Measurements from ENCODE around the gene ASIC2.

The ASIC2 gene

DNA sequence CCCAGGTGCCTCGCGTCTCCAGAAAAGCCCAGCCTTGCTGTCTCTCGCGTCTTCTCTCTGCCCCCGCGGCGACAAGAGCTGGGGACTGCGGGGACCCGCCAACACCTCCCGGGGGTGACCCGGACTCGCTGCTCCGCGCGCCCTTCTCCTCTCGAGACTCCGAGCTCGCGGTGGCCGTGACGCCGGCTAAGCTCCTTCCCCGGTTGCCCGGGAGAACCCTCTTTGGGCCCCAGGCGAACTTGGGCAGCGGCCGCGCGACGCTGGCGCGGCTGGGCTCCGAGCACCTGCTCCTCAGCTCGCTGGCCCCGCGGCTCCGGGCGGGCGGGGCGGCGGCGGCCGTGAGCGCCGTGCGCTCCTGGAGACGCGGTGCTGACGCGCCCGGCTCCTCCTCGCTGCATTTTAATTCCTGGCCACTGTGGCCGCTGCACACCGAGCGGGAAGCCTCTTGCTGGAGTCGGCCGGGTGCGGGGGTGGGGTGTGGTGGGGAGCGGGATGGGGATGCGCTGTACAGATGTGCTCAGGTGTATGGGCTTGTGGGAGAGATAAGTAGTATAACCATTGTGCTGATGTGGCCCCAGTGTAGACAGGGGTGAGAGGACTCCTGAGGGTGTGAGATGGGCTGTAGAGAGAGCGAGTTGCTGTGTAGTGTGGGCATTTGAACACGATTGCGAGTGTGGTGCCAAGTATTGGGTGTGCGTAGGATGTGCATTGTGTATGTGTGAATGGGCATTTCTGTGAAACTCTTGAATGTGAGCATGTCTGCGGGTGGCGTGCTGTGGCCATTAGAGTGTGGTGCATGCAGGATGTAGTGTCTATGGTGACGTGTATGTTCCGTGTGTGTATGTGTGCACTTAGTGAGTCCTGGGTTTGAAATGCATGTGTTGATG is at the start of gene ASIC2:
Gene ASIC2, minus strand, starts transcription at position 315 of the 887 bp plus-strand sequence.
- no peak for DNase-seq (ENCODE audit: low read depth in 2 of 2)

DNA sequence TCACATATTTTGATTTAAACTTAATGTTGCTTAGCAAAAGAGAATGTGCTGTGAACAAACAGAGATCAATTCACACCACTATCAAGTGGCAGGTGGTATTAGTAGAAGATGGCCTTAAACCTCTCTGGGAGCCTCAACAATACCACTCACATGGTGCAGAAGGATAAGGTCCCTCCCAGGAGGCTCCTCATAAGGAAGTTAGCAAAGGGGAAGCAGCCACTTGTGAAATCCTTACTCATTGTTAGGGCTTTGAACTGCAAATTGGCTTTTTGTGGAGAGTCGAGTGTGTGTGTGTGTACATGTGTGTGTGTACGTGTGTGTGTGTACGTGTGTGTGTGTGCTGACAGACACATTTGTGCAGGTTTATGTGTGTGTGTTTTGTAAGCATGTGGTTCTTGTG is 48.9 kb upstream of the ASIC2 start:
- no peak for DNase-seq (ENCODE audit: low read depth in 2 of 2)

GRCh38 chr17:33338242-33338641 is 45.1 kb upstream of the ASIC2 start:
- no peak for DNase-seq (ENCODE audit: low read depth in 2 of 2)

- no peak for DNase-seq (ENCODE audit: low read depth in 2 of 2)
Observed at GRCh38 chr17:33335491-33336173, 42.5 kb upstream of the ASIC2 start.

DNA sequence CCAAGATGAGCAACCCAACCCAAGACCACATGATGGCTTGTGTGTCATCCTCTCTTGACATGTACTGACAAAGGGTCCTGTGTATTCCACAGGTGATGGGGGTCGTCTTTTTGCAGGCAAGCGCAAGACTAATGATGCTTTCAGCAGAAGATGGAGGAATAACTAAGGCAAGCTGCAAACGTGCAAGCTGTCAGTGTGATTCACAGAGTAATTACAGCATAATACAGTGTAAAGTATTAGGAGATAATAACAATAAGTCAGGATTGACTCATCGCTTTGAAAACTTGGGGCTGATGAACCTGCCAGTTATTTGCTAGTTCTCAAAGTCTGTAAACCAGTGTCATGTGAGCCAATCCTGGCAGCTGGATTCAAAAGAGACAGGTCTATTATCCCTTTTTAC is 41.6 kb upstream of the ASIC2 start:
- no peak for DNase-seq (ENCODE audit: low read depth in 2 of 2)

- DNase-seq (ENCODE audit: low read depth in 2 of 2): no peak
Observed at GRCh38 chr17:33330877-33331276, 37.8 kb upstream of the ASIC2 start.

DNA sequence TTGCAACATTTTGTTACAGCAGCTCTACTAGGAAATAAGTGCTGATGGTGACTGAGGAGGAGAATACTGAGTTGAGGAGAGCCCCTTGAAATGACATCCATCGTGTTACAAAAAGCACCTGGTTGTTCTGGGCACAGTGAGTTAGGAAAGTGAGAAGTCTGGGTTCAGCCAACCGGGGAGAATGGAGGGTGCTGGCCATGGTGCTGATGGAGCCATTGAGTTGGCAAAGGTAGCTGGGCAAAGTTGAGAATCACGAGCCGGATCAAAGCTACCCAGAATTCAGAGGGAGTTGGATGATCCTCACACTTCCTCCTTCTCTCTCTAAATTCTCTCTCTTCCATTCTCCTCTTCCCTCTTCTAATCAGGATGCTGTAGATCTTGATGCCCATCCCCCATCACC is 35.0 kb upstream of the ASIC2 start:
- DNase-seq (ENCODE audit: low read depth in 2 of 2): no peak

GRCh38 chr17:33324736-33325135 is 31.6 kb upstream of the ASIC2 start:
- no peak for DNase-seq (ENCODE audit: low read depth in 2 of 2)

DNA sequence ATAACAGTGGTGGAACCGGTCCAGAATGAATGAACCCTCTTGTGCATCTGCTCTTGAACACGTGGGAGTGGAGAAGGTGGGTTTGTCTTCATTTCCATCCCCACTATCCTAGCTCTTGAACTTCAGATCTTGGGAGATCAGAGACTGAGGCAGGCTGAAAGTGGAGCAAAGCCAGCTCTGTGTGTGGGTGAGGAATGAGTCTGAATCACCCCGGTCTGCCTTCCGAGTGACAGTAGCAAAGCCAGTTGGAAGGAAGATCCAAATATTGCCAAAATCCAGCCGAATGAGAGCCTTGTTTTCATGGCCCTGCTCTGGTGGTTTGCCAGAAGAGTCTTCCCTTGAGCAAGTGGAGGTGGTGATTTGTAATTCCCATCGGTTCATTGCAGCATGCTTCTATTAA is 29.0 kb upstream of the ASIC2 start:
- no peak for DNase-seq (ENCODE audit: low read depth in 2 of 2)

DNA sequence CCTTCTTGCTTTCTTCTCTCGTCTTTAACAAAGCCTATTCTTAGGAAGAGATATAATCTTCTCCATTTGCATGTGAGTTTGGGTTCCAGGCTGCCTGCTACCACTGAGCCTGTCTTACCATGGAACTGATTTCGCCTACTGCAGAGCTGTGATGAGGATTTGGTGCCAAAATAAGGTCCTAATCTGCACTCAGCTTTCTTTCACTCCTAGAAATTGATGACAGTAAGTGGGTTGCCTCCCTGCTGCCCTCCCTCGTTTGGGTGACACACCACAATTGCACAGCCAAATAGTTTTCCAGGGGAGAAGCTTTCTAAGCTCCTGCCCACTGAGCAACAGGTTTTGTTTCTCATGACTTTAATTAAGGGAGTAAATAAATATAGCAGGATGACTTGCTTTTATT is 25.1 kb upstream of the ASIC2 start:
- DNase-seq (ENCODE audit: low read depth in 2 of 2): no peak

DNA sequence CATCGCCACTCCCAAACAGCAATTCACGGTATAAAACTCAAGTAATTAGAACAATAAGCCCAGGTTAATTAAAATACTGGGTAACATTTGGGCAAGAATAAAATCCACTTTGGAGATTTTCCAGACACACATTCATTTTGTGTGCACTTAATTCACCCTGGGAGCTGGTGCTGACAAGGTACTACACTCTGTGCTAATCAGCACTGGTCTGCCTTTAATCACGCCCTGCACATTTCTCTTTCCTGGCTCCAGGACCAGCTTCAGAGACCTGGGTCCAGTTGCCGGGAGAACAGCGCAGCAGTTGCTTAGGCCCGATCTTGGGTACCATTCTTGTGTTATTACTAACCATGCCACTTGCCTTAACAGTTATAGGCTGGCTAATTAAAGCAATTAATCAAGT is 23.7 kb upstream of the ASIC2 start:
- DNase-seq (ENCODE audit: low read depth in 2 of 2): no peak

DNA sequence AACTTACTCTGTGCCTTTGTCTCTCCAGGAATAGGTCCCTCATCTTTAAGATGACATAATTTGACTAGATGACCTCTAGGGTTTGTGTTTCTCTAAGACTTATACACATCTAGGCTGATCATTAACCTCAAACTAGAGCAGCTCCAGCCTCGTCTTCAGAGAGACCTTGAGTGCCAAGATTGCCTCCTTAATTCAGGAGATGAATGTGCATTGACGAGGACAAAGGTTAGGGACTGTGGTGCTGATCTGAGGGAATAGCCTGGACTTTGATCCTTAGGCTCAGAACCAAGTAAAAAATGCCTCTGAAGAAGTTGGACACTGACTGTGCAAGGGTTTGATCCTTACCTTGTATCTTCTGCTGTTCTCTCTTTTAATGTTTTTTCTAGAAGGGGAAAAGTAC is 17.2 kb upstream of the ASIC2 start:
- no peak for DNase-seq (ENCODE audit: low read depth in 2 of 2)

DNA sequence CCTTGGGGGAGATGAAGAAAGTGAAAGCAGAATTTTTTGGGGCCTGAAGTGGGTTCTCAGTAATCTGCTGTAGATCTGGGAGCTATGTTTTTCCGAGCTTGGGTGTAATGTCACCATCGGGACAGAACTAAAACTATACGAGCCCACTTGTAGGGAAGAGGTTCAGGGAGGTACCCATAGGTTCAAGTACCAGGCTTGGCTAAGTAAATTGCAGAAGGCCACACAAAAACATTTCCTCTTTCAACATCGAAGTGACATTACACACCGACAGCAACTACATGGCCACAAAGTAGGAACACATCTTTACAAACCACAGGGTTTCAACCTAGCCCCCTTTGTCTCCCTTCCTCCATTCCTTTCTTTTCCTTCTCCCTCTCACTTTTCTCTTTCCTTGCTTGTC is 10.2 kb upstream of the ASIC2 start:
- DNase-seq (ENCODE audit: low read depth in 2 of 2): no peak

- no peak for DNase-seq (ENCODE audit: low read depth in 2 of 2)
Observed at GRCh38 chr17:33302394-33302793, 9.3 kb upstream of the ASIC2 start.

DNA sequence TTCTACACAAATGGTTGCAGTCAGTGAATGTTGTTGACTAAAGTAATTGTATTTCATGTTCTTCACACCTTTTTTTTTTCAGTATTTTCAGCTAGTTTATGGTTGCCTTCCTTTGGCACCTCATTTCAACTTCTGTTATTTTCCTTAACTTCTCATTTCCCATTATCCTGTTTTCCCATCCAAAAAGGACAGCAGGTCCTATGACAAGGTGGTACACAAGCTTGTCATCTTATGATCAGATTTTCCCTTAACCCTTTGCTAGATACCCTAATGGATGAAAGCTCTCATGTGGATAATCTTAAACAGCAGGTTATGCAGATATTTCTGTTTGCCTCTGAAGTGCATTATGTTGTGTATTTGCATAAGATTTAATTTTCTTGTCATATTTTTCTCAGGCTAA is 7.1 kb upstream of the ASIC2 start:
- DNase-seq (ENCODE audit: low read depth in 2 of 2): no peak

DNA sequence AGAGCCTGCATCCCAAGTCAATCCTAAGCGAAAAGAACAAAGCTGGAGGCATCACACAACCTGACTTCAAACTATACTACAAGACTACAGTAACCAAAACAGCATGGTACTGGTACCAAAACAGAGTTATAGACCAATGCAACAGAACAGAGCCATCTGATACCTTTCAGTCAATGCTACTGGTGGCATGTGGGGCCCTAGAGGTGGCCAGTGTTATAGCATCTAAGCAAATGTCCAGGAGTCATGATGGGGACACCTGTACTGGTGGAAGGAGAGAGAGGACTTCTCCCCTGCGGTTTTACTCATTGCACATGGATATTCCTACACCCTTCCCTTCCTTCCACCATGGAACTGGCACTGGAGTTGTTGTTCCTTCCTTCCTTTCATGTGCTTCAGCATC is 6.0 kb upstream of the ASIC2 start:
- no peak for DNase-seq (ENCODE audit: low read depth in 2 of 2)

DNA sequence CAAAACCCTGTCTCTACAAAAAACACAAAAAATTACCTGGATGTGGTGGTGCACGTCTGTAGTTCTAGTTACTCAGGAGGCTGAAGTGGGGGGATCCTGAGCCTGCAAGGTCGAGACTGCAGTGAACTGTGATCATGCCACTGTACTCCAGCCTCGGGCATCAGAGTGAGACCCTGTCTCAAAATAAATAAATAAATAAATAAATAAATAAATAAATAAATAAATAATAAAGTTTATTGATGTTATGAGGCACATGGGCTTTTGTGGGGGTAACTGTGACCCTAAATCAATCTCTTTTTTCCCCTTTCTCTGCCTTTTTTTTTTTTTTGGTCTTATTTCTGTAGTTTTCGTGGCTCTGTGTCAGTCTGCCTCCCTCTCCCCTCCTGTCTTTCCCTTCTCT is 4.5 kb upstream of the ASIC2 start:
- no peak for DNase-seq (ENCODE audit: low read depth in 2 of 2)

- no peak for DNase-seq (ENCODE audit: low read depth in 2 of 2)
Observed at GRCh38 chr17:33294994-33295393, 1.9 kb upstream of the ASIC2 start.

- no peak for DNase-seq (ENCODE audit: low read depth in 2 of 2)
Observed at GRCh38 chr17:33292201-33292980, 704 bp downstream of the ASIC2 start.

DNA sequence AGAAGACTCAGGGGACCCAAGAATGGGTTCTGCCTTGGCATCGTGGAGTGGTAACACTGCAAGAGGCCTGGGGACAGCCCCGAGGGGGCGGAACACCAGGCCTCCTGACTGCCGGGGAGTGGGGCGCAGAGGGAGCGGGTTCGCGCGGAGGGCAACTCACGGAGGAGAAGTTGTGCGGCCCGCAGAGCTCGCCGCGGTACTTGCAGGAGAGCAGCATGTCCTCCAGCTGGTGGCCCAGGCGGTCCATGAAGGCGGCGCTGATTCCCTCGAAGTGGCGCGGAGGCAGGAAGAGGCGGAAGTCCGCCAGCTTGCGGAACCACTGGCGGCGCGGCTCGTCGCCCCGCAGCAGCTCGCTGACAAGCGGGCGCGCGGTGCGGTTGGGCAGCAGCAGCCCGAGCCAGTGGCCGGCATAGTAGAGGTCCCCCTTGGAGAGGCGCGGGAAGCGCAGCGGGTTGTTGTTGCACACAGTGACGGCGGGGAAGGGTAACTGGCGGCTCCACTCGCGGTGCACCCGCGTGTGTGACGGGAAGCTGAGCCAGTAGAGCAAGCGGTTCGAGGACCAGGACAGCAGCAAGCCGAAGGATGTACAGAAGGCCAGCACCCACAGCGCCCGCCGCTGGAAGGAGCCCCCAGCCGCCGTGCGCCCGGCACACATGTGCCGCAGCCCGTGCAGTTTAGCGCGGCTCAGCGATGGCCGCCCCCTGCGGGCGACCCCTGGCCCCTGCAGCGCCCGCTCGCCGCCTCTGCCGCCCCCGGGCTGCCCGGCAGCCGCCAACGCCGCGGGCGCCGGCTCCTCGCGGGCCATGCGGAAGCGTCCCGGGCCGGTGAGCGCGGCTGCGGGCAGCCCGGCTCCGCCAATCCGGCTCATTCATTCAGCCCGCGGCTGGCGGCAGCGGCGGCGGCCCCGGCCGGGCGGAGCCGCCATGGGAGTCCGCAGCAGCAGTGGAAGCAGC is 1.6 kb downstream of the ASIC2 start:
- no peak for DNase-seq (ENCODE audit: low read depth in 2 of 2)

GRCh38 chr17:33290253-33290652 is 2.8 kb downstream of the ASIC2 start:
- no peak for DNase-seq (ENCODE audit: low read depth in 2 of 2)

Measured in fibroblast of skin of left biceps (primary cell).